IMR-90 (cell line): ENCODE measurements around the gene SUSD1. TPM values are rescaled to one million over a fixed set of nuclear protein-coding genes. Genes with fewer than 3 reads are reported as not detected.

Experiments used
- ATAC-seq: fragments of 200-7000 bp; cut with Tn5 transposase; 2 replicates; pipeline ENCODE4 v1.9.1; 2020; ENCODE audit warnings: low read depth, mild to moderate bottlenecking, moderate library complexity
- BruUV-seq: library from RNA; stranded (reverse); fragments of 400-500 nt; replicated peaks from 2 replicates; lab custom pipeline; 2021; lab: Mats Ljungman, UMichigan
- CTCF ChIA-PET: fragments of 300-600 bp; formaldehyde crosslinking; extraction: SDS; loops from one replicate; lab custom pipeline; 2021; ENCODE audit warnings: antibody characterized with exemption; lab: Yijun Ruan, JAX
- POLR2A ChIA-PET: fragments of 300-600 bp; sonication (Branson Sonifier 250); formaldehyde crosslinking; loops from one replicate; lab custom pipeline; 2022; ENCODE audit warnings: antibody characterized with exemption; ENCODE audit not compliant: unreplicated experiment; lab: Charles Lee
- DNase-seq: peaks from one replicate; pipeline ENCODE4 v3.0.0; 2013
- H2AFZ ChIP-seq: replicated peaks from 2 replicates; pipeline ENCODE3; 2013; ENCODE audit warnings: low read length, mild to moderate bottlenecking; ENCODE audit not compliant: poor library complexity
- H2AK5ac ChIP-seq: 2 replicates; pipeline ENCODE4 v1.6.1; 2013; ENCODE audit warnings: low read depth, low read length, inconsistent platforms
- H2AK9ac ChIP-seq: replicated peaks from 2 replicates; pipeline ENCODE3; 2013; ENCODE audit warnings: mild to moderate bottlenecking, low read depth, low read length, moderate library complexity; ENCODE audit not compliant: poor library complexity
- H2BK120ac ChIP-seq: 2 replicates; pipeline ENCODE4 v1.6.1; 2013; ENCODE audit warnings: low read depth, low read length, inconsistent platforms
- H2BK15ac ChIP-seq: 3 replicates; pipeline ENCODE4 v1.6.1; 2013; ENCODE audit warnings: low read depth, low read length, inconsistent platforms
- H2BK20ac ChIP-seq: 2 replicates; pipeline ENCODE4 v1.6.1; 2013; ENCODE audit warnings: low read depth, mild to moderate bottlenecking, inconsistent platforms, low read length, moderate library complexity
- H2BK5ac ChIP-seq: 2 replicates; pipeline ENCODE4 v1.6.1; 2013; ENCODE audit warnings: mild to moderate bottlenecking, low read depth, low read length, inconsistent platforms; ENCODE audit not compliant: poor library complexity, severe bottlenecking
- H3K14ac ChIP-seq: replicated peaks from 2 replicates; pipeline ENCODE4 v1.6.1; 2013; ENCODE audit warnings: low read depth, low read length, inconsistent platforms
- H3K18ac ChIP-seq: 2 replicates; pipeline ENCODE4 v1.6.1; 2013; ENCODE audit warnings: low read depth, low read length, control low read depth
- H3K23ac ChIP-seq: 2 replicates; pipeline ENCODE4 v1.6.1; 2013; ENCODE audit warnings: low read depth, low read length, inconsistent platforms
- H3K27ac ChIP-seq: 2 replicates; pipeline ENCODE4 v1.5.1; 2013; ENCODE audit warnings: mild to moderate bottlenecking, control low read depth, low read length; ENCODE audit not compliant: insufficient read depth
- H3K27me3 ChIP-seq: 2 replicates; pipeline ENCODE4 v1.6.1; 2013; ENCODE audit warnings: low read length; ENCODE audit not compliant: control insufficient read depth, insufficient read depth
- H3K36me3 ChIP-seq: 2 replicates; pipeline ENCODE4 v1.6.1; 2013; ENCODE audit warnings: low read length, mixed read lengths; ENCODE audit not compliant: control insufficient read depth, insufficient read depth
- H3K4ac ChIP-seq: 2 replicates; pipeline ENCODE4 v1.6.1; 2013; ENCODE audit warnings: low read depth, low read length, inconsistent platforms
- H3K4me1 ChIP-seq: 2 replicates; pipeline ENCODE4 v1.6.1; 2013; ENCODE audit warnings: low read length, mixed read lengths; ENCODE audit not compliant: control insufficient read depth, insufficient read depth
- H3K4me2 ChIP-seq: 2 replicates; pipeline ENCODE4 v1.6.1; 2013; ENCODE audit warnings: low read depth, mild to moderate bottlenecking, control low read depth, low read length, moderate library complexity
- H3K4me3 ChIP-seq: 2 replicates; pipeline ENCODE4 v1.5.1; 2013; ENCODE audit warnings: low read depth, mild to moderate bottlenecking, control low read depth, low read length, moderate library complexity; ENCODE audit not compliant: insufficient read depth
- H3K56ac ChIP-seq: 2 replicates; pipeline ENCODE4 v1.6.1; 2013; ENCODE audit warnings: low read length, inconsistent platforms; ENCODE audit not compliant: insufficient read depth; ENCODE audit errors: extremely low read depth
- H3K79me1 ChIP-seq, 2 experiments: 2 replicates each; pipeline ENCODE4 v1.6.1; 2013; ENCODE audit warnings: low read length in 2 of 2, inconsistent platforms in 1 of 2, low read depth in 1 of 2
- H3K9ac ChIP-seq: 2 replicates; pipeline ENCODE4 v1.6.1; 2013; ENCODE audit warnings: low read depth, low read length, control low read depth
- H3K9me1 ChIP-seq: 2 replicates; pipeline ENCODE4 v1.6.1; 2013; ENCODE audit warnings: low read length, inconsistent platforms; ENCODE audit not compliant: insufficient read depth
- H3K9me3 ChIP-seq: 2 replicates; pipeline ENCODE4 v1.6.1; 2013; ENCODE audit warnings: low read length; ENCODE audit not compliant: control insufficient read depth, insufficient read depth
- H4K20me1 ChIP-seq: 2 replicates; pipeline ENCODE4 v1.6.1; 2013; ENCODE audit warnings: low read length, inconsistent platforms; ENCODE audit not compliant: insufficient read depth
- H4K5ac ChIP-seq: 2 replicates; pipeline ENCODE4 v1.6.1; 2013; ENCODE audit warnings: mild to moderate bottlenecking, low read depth, low read length, control low read depth
- H4K8ac ChIP-seq, 2 experiments: 2 replicates each; pipeline ENCODE4 v1.6.1; 2013; ENCODE audit warnings: low read depth in 2 of 2, low read length in 2 of 2, control low read depth in 1 of 2, inconsistent platforms in 1 of 2
- H4K91ac ChIP-seq: 2 replicates; pipeline ENCODE4 v1.6.1; 2013; ENCODE audit warnings: low read depth, low read length, inconsistent platforms; ENCODE audit not compliant: insufficient read depth
- CEBPB ChIP-seq: IDR thresholded peaks from 2 replicates; pipeline ENCODE4 v1.6.1; 2012; ENCODE audit warnings: low read depth, low read length, improper control_type of control experiment
- USF2 ChIP-seq: fragments of 150-350 bp; IDR thresholded peaks from 2 replicates; pipeline ENCODE4 v1.6.1; 2017; ENCODE audit warnings: mild to moderate bottlenecking, antibody characterized with exemption, low read length, low read depth
- dilution Hi-C: fragments of 300-500 bp; cut with HindIII; formaldehyde crosslinking; loops from one replicate; pipeline ENCODE4 v1.14.3; 2018; ENCODE audit warnings: low sequenced_read_pairs; ENCODE audit not compliant: unreplicated experiment
- in situ Hi-C: fragments of 300-500 bp; cut with MboI; formaldehyde crosslinking; loops from 3 replicates; pipeline ENCODE4 v1.14.3; 2019; ENCODE audit warnings: low sequenced_read_pairs, inconsistent platforms, mixed read lengths
- intact Hi-C: fragments of 100-400 bp; cut with micrococcal nuclease; formaldehyde crosslinking; loops from 2 replicates; pipeline ENCODE4 v1.10.0; 2022
- polyA plus RNA-seq, 3 experiments: library from polyadenylated mRNA; depleted of rRNA; stranded (reverse); fragments of >200 nt; gene quantifications; 2 replicates each; pipeline ENCODE4 v1.2.3, GENCODE V29; 2012; ENCODE audit warnings: low replicate concordance in 1 of 3
- total RNA-seq: library from RNA; depleted of rRNA; stranded (reverse); fragments of >200 nt; gene quantifications from 2 replicates; pipeline ENCODE4 v1.2.3, GENCODE V29; 2012

SUSD1 gene
- total and polyA plus RNA-seq, 2 of the 4 experiments (the other 2 are of a cell fraction), result 4.0 to 4.7 TPM

- peak overlapping the region; percentile 96 for H2AK5ac ChIP-seq
- peak overlapping the region; percentile 100 for H2BK5ac ChIP-seq
- peak overlapping the region; percentile 91 for H2BK20ac ChIP-seq
- H3K36me3 ChIP-seq, result no peaks in the 10 kb centered on the region
- H4K20me1 ChIP-seq, result no peaks in the 10 kb centered on the region
- H3K4me3 ChIP-seq, result no peak overlapping the region
- H3K4ac ChIP-seq, result peak overlapping the region; percentile 89; the same call in 1 of the 2 replicates
- no peak overlapping the region for H3K9ac ChIP-seq
- dilution Hi-C loops, result no loop called here
- in situ Hi-C loops, result no loop called here
- no peak overlapping the region for H2AK9ac ChIP-seq
- no peak overlapping the region for H3K23ac ChIP-seq
- H4K91ac ChIP-seq, result peak overlapping the region; percentile 92
- intact Hi-C loops, result no loop called here
- peak overlapping the region; percentile 58 for H3K14ac ChIP-seq
- 0 out of 2 replicates have a peak overlapping the region, but pooled peaks have one; percentile 24 for H3K56ac ChIP-seq
- peak overlapping the region; percentile 68 to 83; a peak in 3 of 4 replicates for H4K8ac ChIP-seq
- no peak for DNase-seq
- ChIA-PET CTCF (no interaction called here), POLR2A (no interaction called here)
- peaks cover 32% of the 10 kb centered on the region for H3K4me1 ChIP-seq
- peaks cover 6 to 20% of the 10 kb centered on the region in 2 experiments; a peak in 2 of 4 replicates for H3K79me1 ChIP-seq
- no peak for ATAC-seq
- peaks cover 30% of the 10 kb centered on the region for H3K9me1 ChIP-seq
- TF ChIP-seq CEBPB (peak; percentile 51; the same call in 1 of the 2 replicates), USF2 (no peak)
- peak overlapping the region; percentile 93; the same call in 1 of the 2 replicates for H4K5ac ChIP-seq
- peak overlapping the region; percentile 92 for H2BK120ac ChIP-seq
- no TSS peak for BruUV-seq
- peak overlapping the region; percentile 99; the same call in 2 of the 3 replicates for H2BK15ac ChIP-seq
- H3K9me3 ChIP-seq, result peaks cover 3% of the 10 kb centered on the region; the same call in 1 of the 2 replicates
- H3K27ac ChIP-seq, result no peak overlapping the region
- no peaks in the 10 kb centered on the region for H3K27me3 ChIP-seq
- no peak overlapping the region for H3K4me2 ChIP-seq
- no peak overlapping the region for H2AFZ ChIP-seq
- peak overlapping the region; percentile 93; the same call in 1 of the 2 replicates for H3K18ac ChIP-seq
Measured at GRCh38 chr9:112063151-112063550, 111.9 kb downstream of the SUSD1 start.
